WTC11 (cell line): Measurements from ENCODE around the gene GRM7. TPM values are rescaled to one million over a fixed set of nuclear protein-coding genes. Genes with fewer than 3 reads are reported as not detected.

Experiments
- ATAC-seq: fragments of 200-7000 bp; cut with Tn5 transposase; 2 replicates; pipeline ENCODE4 v1.10.0; 2021; ENCODE audit warnings: mild to moderate bottlenecking, moderate library complexity
- CTCF ChIA-PET: fragments of 300-600 bp; sonication (Branson Sonifier 250); formaldehyde crosslinking; loops from one replicate; lab custom pipeline; 2021; ENCODE audit warnings: antibody characterized with exemption; lab: Charles Lee
- POLR2A ChIA-PET: fragments of 350-600 bp; sonication (Branson Sonifier 250); formaldehyde crosslinking; loops from one replicate; lab custom pipeline; 2021; ENCODE audit warnings: antibody characterized with exemption; lab: Charles Lee
- DNase-seq: peaks from one replicate; pipeline ENCODE4 v3.0.0; 2021; ENCODE audit warnings: low spot score
- H3K27ac Mint-ChIP-seq: 2 replicates; pipeline ENCODE4 v1.8.0; 2021; ENCODE audit warnings: mixed read lengths
- H3K27me3 Mint-ChIP-seq: 2 replicates; pipeline ENCODE4 v1.8.0; 2021; ENCODE audit warnings: low read depth, mild to moderate bottlenecking, moderate library complexity, mixed read lengths
- H3K36me3 Mint-ChIP-seq: 2 replicates; pipeline ENCODE4 v1.8.0; 2021; ENCODE audit warnings: mixed read lengths
- H3K4me1 Mint-ChIP-seq: 2 replicates; pipeline ENCODE4 v1.8.0; 2022; ENCODE audit warnings: mixed read lengths
- H3K4me3 Mint-ChIP-seq: 2 replicates; pipeline ENCODE4 v1.8.0; 2021; ENCODE audit warnings: mild to moderate bottlenecking, moderate library complexity, mixed read lengths
- H3K9me3 Mint-ChIP-seq: 2 replicates; pipeline ENCODE4 v1.8.0; 2021; ENCODE audit warnings: mixed read lengths
- CREB1 ChIP-seq: sonication (generic); formaldehyde crosslinking; IDR thresholded peaks from 2 replicates; pipeline ENCODE4 v1.8.0; 2023; ENCODE audit warnings: mild to moderate bottlenecking, missing genetic modification reagents
- FOXP1 ChIP-seq: sonication (generic); formaldehyde crosslinking; IDR thresholded peaks from 2 replicates; pipeline ENCODE4 v1.8.0; 2022; ENCODE audit warnings: missing genetic modification reagents, mild to moderate bottlenecking, moderate library complexity, borderline replicate concordance
- GABPB1 ChIP-seq: sonication (generic); formaldehyde crosslinking; IDR thresholded peaks from 2 replicates; pipeline ENCODE4 v1.8.1; 2023; ENCODE audit warnings: mild to moderate bottlenecking, missing genetic modification reagents
- HMGA2 ChIP-seq: fragments of 250-450 bp; sonication (Bioruptor Pico); IDR thresholded peaks from 2 replicates; pipeline ENCODE4 v1.4.0; 2021; ENCODE audit warnings: mild to moderate bottlenecking, moderate library complexity
- IRF2 ChIP-seq: sonication (generic); formaldehyde crosslinking; IDR thresholded peaks from 2 replicates; pipeline ENCODE4 v1.8.0; 2022; ENCODE audit warnings: low read depth, missing genetic modification reagents, borderline replicate concordance
- NFE2L1 ChIP-seq: sonication (generic); formaldehyde crosslinking; IDR thresholded peaks from 2 replicates; pipeline ENCODE4 v1.8.1; 2023; ENCODE audit warnings: missing genetic modification reagents
- RORB ChIP-seq: fragments of 250-450 bp; sonication (Bioruptor Pico); IDR thresholded peaks from 2 replicates; pipeline ENCODE4 v1.9.0; 2021; ENCODE audit warnings: mild to moderate bottlenecking
- TCF7 ChIP-seq: sonication (generic); formaldehyde crosslinking; IDR thresholded peaks from 2 replicates; pipeline ENCODE4 v1.8.0; 2022; ENCODE audit warnings: mild to moderate bottlenecking, low read depth, missing genetic modification reagents, moderate library complexity
- TEAD4 ChIP-seq: sonication (generic); formaldehyde crosslinking; IDR thresholded peaks from 2 replicates; pipeline ENCODE4 v1.8.0; 2022; ENCODE audit warnings: mild to moderate bottlenecking, missing genetic modification reagents
- ZNF219 ChIP-seq: sonication (generic); formaldehyde crosslinking; IDR thresholded peaks from 2 replicates; pipeline ENCODE4 v1.8.0; 2023; ENCODE audit warnings: missing genetic modification reagents, mild to moderate bottlenecking, borderline replicate concordance
- ZNF317 ChIP-seq: sonication (generic); formaldehyde crosslinking; IDR thresholded peaks from 2 replicates; pipeline ENCODE4 v1.8.1; 2023; ENCODE audit warnings: low read depth, mild to moderate bottlenecking, moderate library complexity, missing genetic modification reagents, borderline replicate concordance
- total RNA-seq: library from RNA; stranded (reverse); gene quantifications from 3 replicates; pipeline ENCODE4 v1.2.3, GENCODE V29; 2021
- TF ChIP-seq, protein P1 (sequence below): sonication (generic); formaldehyde crosslinking; IDR thresholded peaks from 2 replicates; pipeline ENCODE4 v1.8.0; 2023; ENCODE audit warnings: missing genetic modification reagents, mild to moderate bottlenecking, borderline replicate concordance
- TF ChIP-seq, protein P2 (sequence below): sonication (generic); formaldehyde crosslinking; conservative IDR thresholded peaks from 2 replicates; pipeline ENCODE4 v1.8.1; 2023; ENCODE audit warnings: mild to moderate bottlenecking, low read depth, missing genetic modification reagents, moderate library complexity
- TF ChIP-seq, protein P3 (sequence below): sonication (generic); formaldehyde crosslinking; conservative IDR thresholded peaks from 2 replicates; pipeline ENCODE4 v1.8.1; 2022; ENCODE audit warnings: mild to moderate bottlenecking, missing genetic modification reagents
- TF ChIP-seq, protein P4 (sequence below): sonication (generic); formaldehyde crosslinking; IDR thresholded peaks from 2 replicates; pipeline ENCODE4 v1.8.1; 2023; ENCODE audit warnings: mild to moderate bottlenecking, missing genetic modification reagents, borderline replicate concordance
- TF ChIP-seq, protein P5 (sequence below): sonication (generic); formaldehyde crosslinking; IDR thresholded peaks from 2 replicates; pipeline ENCODE4 v1.8.0; 2022; ENCODE audit warnings: mild to moderate bottlenecking, missing genetic modification reagents
- TF ChIP-seq, protein P6 (sequence below): fragments of 250-450 bp; sonication (Bioruptor Pico); conservative IDR thresholded peaks from 2 replicates; pipeline ENCODE4 v1.9.0; 2021; ENCODE audit warnings: mild to moderate bottlenecking
- TF ChIP-seq, protein P7 (sequence below): sonication (generic); formaldehyde crosslinking; IDR thresholded peaks from 2 replicates; pipeline ENCODE4 v1.8.1; 2023; ENCODE audit warnings: mild to moderate bottlenecking, missing genetic modification reagents

GRM7 gene
- total RNA-seq, 1 experiment from 2014 or later: 0.42 TPM

DNA sequence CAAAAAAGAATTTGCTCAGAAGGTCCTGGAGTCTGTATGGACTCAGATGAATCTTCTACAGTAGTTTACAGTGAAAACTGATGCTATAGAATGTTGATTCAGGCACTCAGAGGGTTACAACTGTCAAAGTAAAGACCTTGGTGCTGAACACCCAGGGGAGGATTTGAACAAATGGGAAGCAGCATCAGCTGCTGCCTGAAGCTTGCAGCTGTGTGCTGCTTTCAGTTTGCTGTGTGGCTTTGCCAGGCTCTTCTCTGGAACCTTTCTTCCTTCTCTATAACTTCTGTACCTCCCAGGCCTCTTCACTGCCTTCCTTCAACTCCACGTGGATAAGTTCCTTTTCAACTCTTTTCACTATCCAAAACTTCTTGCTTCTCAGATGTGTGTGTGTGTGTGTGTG is 214.2 kb downstream of the GRM7 start (continued):
- no peak for TF ChIP-seq HMGA2 (CRISPR knock-in tag)
- TF ChIP-seq, protein P1, sequence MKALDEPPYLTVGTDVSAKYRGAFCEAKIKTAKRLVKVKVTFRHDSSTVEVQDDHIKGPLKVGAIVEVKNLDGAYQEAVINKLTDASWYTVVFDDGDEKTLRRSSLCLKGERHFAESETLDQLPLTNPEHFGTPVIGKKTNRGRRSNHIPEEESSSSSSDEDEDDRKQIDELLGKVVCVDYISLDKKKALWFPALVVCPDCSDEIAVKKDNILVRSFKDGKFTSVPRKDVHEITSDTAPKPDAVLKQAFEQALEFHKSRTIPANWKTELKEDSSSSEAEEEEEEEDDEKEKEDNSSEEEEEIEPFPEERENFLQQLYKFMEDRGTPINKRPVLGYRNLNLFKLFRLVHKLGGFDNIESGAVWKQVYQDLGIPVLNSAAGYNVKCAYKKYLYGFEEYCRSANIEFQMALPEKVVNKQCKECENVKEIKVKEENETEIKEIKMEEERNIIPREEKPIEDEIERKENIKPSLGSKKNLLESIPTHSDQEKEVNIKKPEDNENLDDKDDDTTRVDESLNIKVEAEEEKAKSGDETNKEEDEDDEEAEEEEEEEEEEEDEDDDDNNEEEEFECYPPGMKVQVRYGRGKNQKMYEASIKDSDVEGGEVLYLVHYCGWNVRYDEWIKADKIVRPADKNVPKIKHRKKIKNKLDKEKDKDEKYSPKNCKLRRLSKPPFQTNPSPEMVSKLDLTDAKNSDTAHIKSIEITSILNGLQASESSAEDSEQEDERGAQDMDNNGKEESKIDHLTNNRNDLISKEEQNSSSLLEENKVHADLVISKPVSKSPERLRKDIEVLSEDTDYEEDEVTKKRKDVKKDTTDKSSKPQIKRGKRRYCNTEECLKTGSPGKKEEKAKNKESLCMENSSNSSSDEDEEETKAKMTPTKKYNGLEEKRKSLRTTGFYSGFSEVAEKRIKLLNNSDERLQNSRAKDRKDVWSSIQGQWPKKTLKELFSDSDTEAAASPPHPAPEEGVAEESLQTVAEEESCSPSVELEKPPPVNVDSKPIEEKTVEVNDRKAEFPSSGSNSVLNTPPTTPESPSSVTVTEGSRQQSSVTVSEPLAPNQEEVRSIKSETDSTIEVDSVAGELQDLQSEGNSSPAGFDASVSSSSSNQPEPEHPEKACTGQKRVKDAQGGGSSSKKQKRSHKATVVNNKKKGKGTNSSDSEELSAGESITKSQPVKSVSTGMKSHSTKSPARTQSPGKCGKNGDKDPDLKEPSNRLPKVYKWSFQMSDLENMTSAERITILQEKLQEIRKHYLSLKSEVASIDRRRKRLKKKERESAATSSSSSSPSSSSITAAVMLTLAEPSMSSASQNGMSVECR (CRISPR knock-in tag): no peak
- TF ChIP-seq, protein P2, sequence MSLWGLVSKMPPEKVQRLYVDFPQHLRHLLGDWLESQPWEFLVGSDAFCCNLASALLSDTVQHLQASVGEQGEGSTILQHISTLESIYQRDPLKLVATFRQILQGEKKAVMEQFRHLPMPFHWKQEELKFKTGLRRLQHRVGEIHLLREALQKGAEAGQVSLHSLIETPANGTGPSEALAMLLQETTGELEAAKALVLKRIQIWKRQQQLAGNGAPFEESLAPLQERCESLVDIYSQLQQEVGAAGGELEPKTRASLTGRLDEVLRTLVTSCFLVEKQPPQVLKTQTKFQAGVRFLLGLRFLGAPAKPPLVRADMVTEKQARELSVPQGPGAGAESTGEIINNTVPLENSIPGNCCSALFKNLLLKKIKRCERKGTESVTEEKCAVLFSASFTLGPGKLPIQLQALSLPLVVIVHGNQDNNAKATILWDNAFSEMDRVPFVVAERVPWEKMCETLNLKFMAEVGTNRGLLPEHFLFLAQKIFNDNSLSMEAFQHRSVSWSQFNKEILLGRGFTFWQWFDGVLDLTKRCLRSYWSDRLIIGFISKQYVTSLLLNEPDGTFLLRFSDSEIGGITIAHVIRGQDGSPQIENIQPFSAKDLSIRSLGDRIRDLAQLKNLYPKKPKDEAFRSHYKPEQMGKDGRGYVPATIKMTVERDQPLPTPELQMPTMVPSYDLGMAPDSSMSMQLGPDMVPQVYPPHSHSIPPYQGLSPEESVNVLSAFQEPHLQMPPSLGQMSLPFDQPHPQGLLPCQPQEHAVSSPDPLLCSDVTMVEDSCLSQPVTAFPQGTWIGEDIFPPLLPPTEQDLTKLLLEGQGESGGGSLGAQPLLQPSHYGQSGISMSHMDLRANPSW: no peak
- TF ChIP-seq FOXP1 (CRISPR knock-in tag): no peak
- TF ChIP-seq GABPB1: no peak
- TF ChIP-seq, all 79 proteins: peak for 0

DNA sequence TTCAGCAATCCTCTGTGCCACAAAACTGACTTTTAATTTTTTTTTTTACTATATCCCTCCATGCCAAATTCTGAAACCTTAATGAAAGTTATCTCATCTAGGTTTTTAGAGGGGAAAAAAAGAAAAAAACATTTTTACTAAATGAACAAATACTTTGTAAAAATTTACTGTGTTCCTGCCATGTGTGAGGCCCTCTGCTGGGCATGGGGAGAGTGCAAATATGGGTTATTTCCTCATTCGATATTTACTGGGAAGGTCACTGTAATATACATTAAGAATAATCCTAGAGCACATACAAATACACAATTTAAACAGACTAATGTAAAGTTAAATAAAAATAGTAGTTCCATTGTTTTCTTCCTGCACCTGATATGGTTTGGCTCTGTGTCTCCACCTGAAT is 215.0 kb downstream of the GRM7 start:
- H3K27me3 Mint-ChIP-seq: no peaks in the 10 kb centered on the region
- no peak for ATAC-seq
- peaks cover 12% of the 10 kb centered on the region for H3K36me3 Mint-ChIP-seq
- TF ChIP-seq, protein P3, sequence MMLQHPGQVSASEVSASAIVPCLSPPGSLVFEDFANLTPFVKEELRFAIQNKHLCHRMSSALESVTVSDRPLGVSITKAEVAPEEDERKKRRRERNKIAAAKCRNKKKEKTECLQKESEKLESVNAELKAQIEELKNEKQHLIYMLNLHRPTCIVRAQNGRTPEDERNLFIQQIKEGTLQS: no peak
- no peak for TF ChIP-seq CREB1 (CRISPR knock-in tag)
- H3K27ac Mint-ChIP-seq: no peak overlapping the region
- POLR2A ChIA-PET: interaction anchor here (0.6 kb wide), 1 partner anchor 1936 kb away, joined by 4 read pairs; no protein-coding TSS in a partner anchor
- H3K4me1 Mint-ChIP-seq: no peaks in the 10 kb centered on the region
- peaks cover 31% of the 10 kb centered on the region for H3K9me3 Mint-ChIP-seq
- DNase-seq: no peak
- CTCF ChIA-PET: no interaction called here
- H3K4me3 Mint-ChIP-seq: no peak overlapping the region

DNA sequence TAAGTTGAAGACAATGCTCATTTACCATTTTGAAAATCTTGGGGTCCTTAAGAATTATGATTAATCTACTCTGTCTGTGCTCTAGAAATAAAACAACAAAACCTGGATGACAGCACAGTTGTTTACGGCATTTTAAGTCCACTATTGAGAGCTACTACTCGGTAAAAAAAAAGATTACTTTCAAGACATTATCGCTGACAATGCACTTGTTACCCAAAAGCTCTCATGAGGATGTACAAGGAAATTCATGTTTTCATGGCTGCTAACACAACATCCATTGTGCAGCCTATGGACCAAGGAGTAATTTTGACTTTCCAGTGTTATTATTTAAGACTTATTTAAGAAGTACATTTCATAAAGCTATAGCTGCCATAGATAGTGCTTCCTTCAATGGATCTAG is 221.3 kb downstream of the GRM7 start:
- Mint-ChIP-seq H3K9me3 (peaks cover 49% of the 10 kb centered on the region), H3K4me1 (no peaks in the 10 kb centered on the region), H3K4me3 (no peak overlapping the region), H3K36me3 (peaks cover 13% of the 10 kb centered on the region; the same call in 1 of the 2 replicates), H3K27me3 (no peaks in the 10 kb centered on the region; the same call in none of the 2 replicates), H3K27ac (no peak overlapping the region)
- ChIA-PET POLR2A (interaction anchor here (0.6 kb wide), 1 partner anchor 1723 kb away, joined by 3 read pairs; no protein-coding TSS in a partner anchor), CTCF (no interaction called here)
- ATAC-seq (no peak), DNase-seq (no peak)
- TF ChIP-seq, protein P4, sequence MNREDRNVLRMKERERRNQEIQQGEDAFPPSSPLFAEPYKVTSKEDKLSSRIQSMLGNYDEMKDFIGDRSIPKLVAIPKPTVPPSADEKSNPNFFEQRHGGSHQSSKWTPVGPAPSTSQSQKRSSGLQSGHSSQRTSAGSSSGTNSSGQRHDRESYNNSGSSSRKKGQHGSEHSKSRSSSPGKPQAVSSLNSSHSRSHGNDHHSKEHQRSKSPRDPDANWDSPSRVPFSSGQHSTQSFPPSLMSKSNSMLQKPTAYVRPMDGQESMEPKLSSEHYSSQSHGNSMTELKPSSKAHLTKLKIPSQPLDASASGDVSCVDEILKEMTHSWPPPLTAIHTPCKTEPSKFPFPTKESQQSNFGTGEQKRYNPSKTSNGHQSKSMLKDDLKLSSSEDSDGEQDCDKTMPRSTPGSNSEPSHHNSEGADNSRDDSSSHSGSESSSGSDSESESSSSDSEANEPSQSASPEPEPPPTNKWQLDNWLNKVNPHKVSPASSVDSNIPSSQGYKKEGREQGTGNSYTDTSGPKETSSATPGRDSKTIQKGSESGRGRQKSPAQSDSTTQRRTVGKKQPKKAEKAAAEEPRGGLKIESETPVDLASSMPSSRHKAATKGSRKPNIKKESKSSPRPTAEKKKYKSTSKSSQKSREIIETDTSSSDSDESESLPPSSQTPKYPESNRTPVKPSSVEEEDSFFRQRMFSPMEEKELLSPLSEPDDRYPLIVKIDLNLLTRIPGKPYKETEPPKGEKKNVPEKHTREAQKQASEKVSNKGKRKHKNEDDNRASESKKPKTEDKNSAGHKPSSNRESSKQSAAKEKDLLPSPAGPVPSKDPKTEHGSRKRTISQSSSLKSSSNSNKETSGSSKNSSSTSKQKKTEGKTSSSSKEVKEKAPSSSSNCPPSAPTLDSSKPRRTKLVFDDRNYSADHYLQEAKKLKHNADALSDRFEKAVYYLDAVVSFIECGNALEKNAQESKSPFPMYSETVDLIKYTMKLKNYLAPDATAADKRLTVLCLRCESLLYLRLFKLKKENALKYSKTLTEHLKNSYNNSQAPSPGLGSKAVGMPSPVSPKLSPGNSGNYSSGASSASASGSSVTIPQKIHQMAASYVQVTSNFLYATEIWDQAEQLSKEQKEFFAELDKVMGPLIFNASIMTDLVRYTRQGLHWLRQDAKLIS (CRISPR knock-in tag): no peak
- TF ChIP-seq TEAD4 (CRISPR knock-in tag) (no peak), RORB (CRISPR knock-in tag) (no peak), FOXP1 (CRISPR knock-in tag) (no peak), NFE2L1 (CRISPR knock-in tag) (no peak), ZNF317 (no peak), IRF2 (CRISPR knock-in tag) (no peak), CREB1 (CRISPR knock-in tag) (no peak), ZNF219 (no peak), TCF7 (CRISPR knock-in tag) (no peak), GABPB1 (no peak)
- TF ChIP-seq, protein P5, sequence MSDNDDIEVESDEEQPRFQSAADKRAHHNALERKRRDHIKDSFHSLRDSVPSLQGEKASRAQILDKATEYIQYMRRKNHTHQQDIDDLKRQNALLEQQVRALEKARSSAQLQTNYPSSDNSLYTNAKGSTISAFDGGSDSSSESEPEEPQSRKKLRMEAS: no peak
- TF ChIP-seq, protein P6, sequence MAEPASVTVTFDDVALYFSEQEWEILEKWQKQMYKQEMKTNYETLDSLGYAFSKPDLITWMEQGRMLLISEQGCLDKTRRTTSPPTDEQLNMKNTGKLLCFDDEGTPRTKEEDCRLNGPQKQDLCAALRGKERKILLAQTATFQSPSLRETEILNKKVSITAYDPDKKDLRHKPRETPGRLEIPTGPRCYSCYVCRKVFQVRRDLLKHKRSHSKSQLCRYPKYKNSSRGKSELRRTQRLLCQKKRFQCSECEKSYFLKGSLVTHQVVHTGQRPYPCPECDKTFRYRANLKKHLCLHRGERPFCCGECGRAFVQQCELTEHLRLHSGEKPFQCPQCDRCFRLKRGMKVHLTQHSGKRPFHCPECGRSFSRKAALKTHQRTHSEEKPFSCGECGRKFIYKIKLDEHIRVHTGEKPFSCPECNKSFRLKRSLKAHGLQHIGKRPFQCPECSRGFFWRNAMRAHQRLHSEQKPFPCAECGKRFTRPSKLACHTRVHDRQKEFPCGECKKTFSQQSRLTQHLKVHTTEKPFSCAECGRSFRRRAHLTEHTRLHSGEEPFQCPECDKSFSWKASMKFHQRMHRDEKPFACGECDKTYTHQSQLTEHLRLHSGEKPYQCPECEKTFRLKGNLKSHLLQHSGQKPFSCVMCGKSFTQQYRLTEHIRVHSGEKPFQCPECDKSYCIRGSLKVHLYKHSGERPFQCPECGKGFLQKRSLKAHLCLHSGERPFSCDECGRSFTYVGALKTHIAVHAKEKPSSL: no peak
- TF ChIP-seq, protein P7, sequence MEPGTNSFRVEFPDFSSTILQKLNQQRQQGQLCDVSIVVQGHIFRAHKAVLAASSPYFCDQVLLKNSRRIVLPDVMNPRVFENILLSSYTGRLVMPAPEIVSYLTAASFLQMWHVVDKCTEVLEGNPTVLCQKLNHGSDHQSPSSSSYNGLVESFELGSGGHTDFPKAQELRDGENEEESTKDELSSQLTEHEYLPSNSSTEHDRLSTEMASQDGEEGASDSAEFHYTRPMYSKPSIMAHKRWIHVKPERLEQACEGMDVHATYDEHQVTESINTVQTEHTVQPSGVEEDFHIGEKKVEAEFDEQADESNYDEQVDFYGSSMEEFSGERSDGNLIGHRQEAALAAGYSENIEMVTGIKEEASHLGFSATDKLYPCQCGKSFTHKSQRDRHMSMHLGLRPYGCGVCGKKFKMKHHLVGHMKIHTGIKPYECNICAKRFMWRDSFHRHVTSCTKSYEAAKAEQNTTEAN: no peak
